HCT116 (cell line): ENCODE measurements around the gene SMCO4. TPM values are rescaled to one million over a fixed set of nuclear protein-coding genes. Genes with fewer than 3 reads are reported as not detected.

Experiments used
- ATAC-seq: fragments of 200-7000 bp; cut with Tn5 transposase; 2 replicates; pipeline ENCODE4 v1.9.1; 2020; ENCODE audit warnings: mild to moderate bottlenecking, moderate library complexity
- BruUV-seq: library from RNA; stranded (reverse); fragments of 400-500 nt; replicated peaks from 2 replicates; lab custom pipeline; 2021; lab: Mats Ljungman, UMichigan
- CTCF ChIA-PET: fragments of 300-600 bp; sonication (Branson Sonifier 250); formaldehyde crosslinking; loops from one replicate; lab custom pipeline; 2021; ENCODE audit warnings: antibody characterized with exemption; lab: Charles Lee
- POLR2A ChIA-PET: fragments of 300-600, 350-600 bp; sonication (Branson Sonifier 250); formaldehyde crosslinking; loops from one replicate; lab custom pipeline; 2021; ENCODE audit warnings: antibody characterized with exemption; lab: Charles Lee
- RAD21 ChIA-PET, 2 experiments: fragments of 300-600 bp; sonication (Branson Sonifier 250); formaldehyde crosslinking; loops; one replicate each; lab custom pipeline; 2023; ENCODE audit warnings: low total read pairs in 2 of 2; ENCODE audit not compliant: uncharacterized antibody in 2 of 2, unreplicated experiment in 2 of 2, low non-redundant PET in 1 of 2; lab: Charles Lee
- DNase-seq: peaks from one replicate; pipeline ENCODE4 v3.0.0-alpha.2; 2010; ENCODE audit warnings: low read depth, low spot score
- H2AFZ ChIP-seq: fragments of 200-600 bp; shearing (Covaris generic), sonication (generic); 2 replicates; pipeline ENCODE4 v1.6.1; 2017; ENCODE audit warnings: low read depth, mixed run types, mixed read lengths, antibody characterized with exemption, low read length; ENCODE audit not compliant: poor library complexity, severe bottlenecking
- H3K27ac ChIP-seq: 2 replicates; pipeline ENCODE4 v1.5.1; 2012; ENCODE audit warnings: low read depth, low read length
- H3K27me3 ChIP-seq: fragments of 200-600 bp; sonication (generic); 2 replicates; pipeline ENCODE4 v1.6.1; 2016; ENCODE audit warnings: mixed run types, low read length, mixed read lengths; ENCODE audit not compliant: insufficient read depth
- H3K36me3 ChIP-seq, 2 experiments: fragments of 200-500 bp in 1 of 2; fragments of 200-600 bp in 1 of 2; sonication (Bioruptor generic) in 1 of 2; sonication (generic) in 1 of 2; 2 replicates each; pipeline versions ENCODE4 v1.5.1 to v1.6.1; 2014 to 2016; ENCODE audit warnings: low read length in 2 of 2, inconsistent platforms in 1 of 2, mixed read lengths in 1 of 2, mixed run types in 1 of 2; ENCODE audit not compliant: insufficient read depth in 2 of 2, control insufficient read depth in 1 of 2
- H3K4me1 ChIP-seq, 2 experiments: fragments of 200-600 bp in 1 of 2; sonication (generic) in 1 of 2; 2 replicates each; pipeline versions ENCODE4 v1.5.1 to v1.6.1; 2012 to 2017; ENCODE audit warnings: low read length in 2 of 2, inconsistent platforms in 1 of 2, mild to moderate bottlenecking in 1 of 2, mixed read lengths in 1 of 2, mixed run types in 1 of 2, moderate library complexity in 1 of 2; ENCODE audit not compliant: insufficient read depth in 2 of 2, control insufficient read depth in 1 of 2
- H3K4me2 ChIP-seq: fragments of 200-600 bp; sonication (generic); 2 replicates; pipeline ENCODE4 v1.6.1; 2017; ENCODE audit warnings: mixed run types, low read length, mixed read lengths
- H3K4me3 ChIP-seq, 2 experiments: fragments of 200-600 bp in 1 of 2; sonication (generic) in 1 of 2; replicated peaks in 1 of 2; 2 replicates each; pipeline ENCODE4 v1.5.1; 2011 to 2016; ENCODE audit warnings: low read length in 2 of 2, control low read depth in 1 of 2, low read depth in 1 of 2, mild to moderate bottlenecking in 1 of 2, mixed read lengths in 1 of 2, mixed run types in 1 of 2
- H3K79me2 ChIP-seq: fragments of 200-600 bp; sonication (generic); 2 replicates; pipeline ENCODE4 v1.6.1; 2017; ENCODE audit warnings: mild to moderate bottlenecking, mixed run types, low read length, moderate library complexity, mixed read lengths; ENCODE audit not compliant: insufficient read depth
- H3K9ac ChIP-seq: fragments of 200-600 bp; sonication (generic); 2 replicates; pipeline ENCODE4 v1.6.1; 2016; ENCODE audit warnings: low read length, mixed read lengths
- H3K9me2 ChIP-seq: fragments of 200-600 bp; sonication (generic), shearing (Covaris generic); 2 replicates; pipeline ENCODE4 v1.6.1; 2017; ENCODE audit warnings: mixed run types, mild to moderate bottlenecking, moderate library complexity; ENCODE audit not compliant: insufficient read depth
- H3K9me3 ChIP-seq, 2 experiments: fragments of 200-500 bp in 1 of 2; fragments of 200-600 bp in 1 of 2; sonication (Bioruptor generic) in 1 of 2; sonication (generic) in 1 of 2; 2 replicates each; pipeline ENCODE4 v1.6.1; 2014 to 2017; ENCODE audit warnings: low read length in 2 of 2, mixed read lengths in 2 of 2, inconsistent platforms in 1 of 2, low read depth in 1 of 2, mild to moderate bottlenecking in 1 of 2, mixed run types in 1 of 2, moderate library complexity in 1 of 2; ENCODE audit not compliant: control insufficient read depth in 1 of 2, insufficient read depth in 1 of 2
- H4K20me1 ChIP-seq: fragments of 200-600 bp; sonication (generic), shearing (Covaris generic); 2 replicates; pipeline ENCODE4 v1.6.1; 2017; ENCODE audit warnings: mixed run types, mild to moderate bottlenecking, moderate library complexity; ENCODE audit not compliant: insufficient read depth
- CEBPB ChIP-seq: IDR thresholded peaks from 2 replicates; pipeline ENCODE4 v1.6.1; 2012; ENCODE audit warnings: low read depth
- ELF1 ChIP-seq: IDR thresholded peaks from 2 replicates; pipeline ENCODE4 v1.6.1; 2012; ENCODE audit warnings: low read depth, borderline replicate concordance
- FOSL1 ChIP-seq: IDR thresholded peaks from 2 replicates; pipeline ENCODE4 v1.6.1; 2012; ENCODE audit warnings: low read depth
- JUND ChIP-seq: IDR thresholded peaks from 2 replicates; pipeline ENCODE4 v1.6.1; 2012
- POLR2A ChIP-seq: IDR thresholded peaks from 2 replicates; pipeline ENCODE4 v1.7.0; 2011; ENCODE audit warnings: borderline replicate concordance; ENCODE audit not compliant: insufficient read depth, insufficient read length; ENCODE audit errors: extremely low read depth
- POLR2AphosphoS5 ChIP-seq: IDR thresholded peaks from 2 replicates; pipeline ENCODE4 v1.6.1; 2011; ENCODE audit warnings: mild to moderate bottlenecking, low read depth, low read length, moderate library complexity
- RAD21 ChIP-seq: IDR thresholded peaks from 2 replicates; pipeline ENCODE4 v1.6.1; 2012; ENCODE audit warnings: low read depth, mild to moderate bottlenecking
- ZBTB33 ChIP-seq: IDR thresholded peaks from 2 replicates; pipeline ENCODE4 v1.6.1; 2011; ENCODE audit warnings: mild to moderate bottlenecking, low read length, moderate library complexity; ENCODE audit not compliant: insufficient replicate concordance; ENCODE audit errors: extremely low read depth
- ZNF274 ChIP-seq: fragments of 200-500 bp; sonication (Bioruptor generic); IDR thresholded peaks from 2 replicates; pipeline ENCODE4 v1.6.1; 2014; ENCODE audit warnings: mild to moderate bottlenecking, low read depth, low read length, inconsistent platforms
- intact Hi-C: fragments of 100-400 bp; cut with micrococcal nuclease; formaldehyde crosslinking; loops from 2 replicates; pipeline ENCODE4 v1.10.0; 2022
- total RNA-seq: library from RNA; stranded (reverse); gene quantifications from one replicate; pipeline ENCODE4 v1.2.1, GENCODE V29; 2021; ENCODE audit not compliant: unreplicated experiment
- TF ChIP-seq, protein P1 (sequence below): IDR thresholded peaks from 2 replicates; pipeline ENCODE4 v1.6.1; 2012
- TF ChIP-seq, protein P2 (sequence below), 3 experiments: fragments of 200-600 bp in 1 of 3; sonication (generic) in 1 of 3; IDR thresholded peaks in 2 of 3; conservative IDR thresholded peaks in 1 of 3; 2 replicates each; pipeline ENCODE4 v1.5.1; 2012 to 2017; ENCODE audit warnings: low read depth in 2 of 3, low read length in 2 of 3, antibody characterized with exemption in 1 of 3, borderline replicate concordance in 1 of 3, control low read depth in 1 of 3, mild to moderate bottlenecking in 1 of 3, mixed read lengths in 1 of 3, mixed run types in 1 of 3, moderate library complexity in 1 of 3; ENCODE audit not compliant: insufficient read depth in 1 of 3

The SMCO4 gene
- total RNA-seq, 1 experiment from 2014 or later, result 23.1 TPM

- Histone ChIP-seq H4K20me1 (no peaks in the 10 kb centered on the region), H3K4me3 (no peak overlapping the region), H3K9ac (no peak overlapping the region), H3K79me2 (peaks cover 19% of the 10 kb centered on the region), H2AFZ (no peak overlapping the region), H3K36me3 (no peaks in the 10 kb centered on the region), H3K9me2 (no peaks in the 10 kb centered on the region), H3K27ac (no peak overlapping the region), H3K4me1 (peaks cover 17 to 25% of the 10 kb centered on the region in 2 experiments), H3K4me2 (no peak overlapping the region), H3K9me3 (no peaks in the 10 kb centered on the region), H3K27me3 (no peaks in the 10 kb centered on the region)
- DNase-seq (no peak), ATAC-seq (no peak)
- ChIA-PET CTCF (no interaction called here), POLR2A (interaction anchor here (2.0 kb wide), 1 partner anchor 11 kb away, joined by 6 read pairs; no protein-coding TSS in a partner anchor), RAD21 (no interaction called here)
- intact Hi-C loops, result loop anchor here (5.0 kb wide), 1 partner anchor 599 kb away; no protein-coding TSS in a partner anchor
- TF ChIP-seq JUND (no peak), FOSL1 (no peak), ELF1 (no peak), ZBTB33 (no peak), POLR2AphosphoS5 (no peak), CEBPB (no peak), ZNF274 (no peak), POLR2A (no peak), RAD21 (no peak)
- TF ChIP-seq, protein P1, sequence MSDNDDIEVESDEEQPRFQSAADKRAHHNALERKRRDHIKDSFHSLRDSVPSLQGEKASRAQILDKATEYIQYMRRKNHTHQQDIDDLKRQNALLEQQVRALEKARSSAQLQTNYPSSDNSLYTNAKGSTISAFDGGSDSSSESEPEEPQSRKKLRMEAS, result no peak
- TF ChIP-seq, protein P2, sequence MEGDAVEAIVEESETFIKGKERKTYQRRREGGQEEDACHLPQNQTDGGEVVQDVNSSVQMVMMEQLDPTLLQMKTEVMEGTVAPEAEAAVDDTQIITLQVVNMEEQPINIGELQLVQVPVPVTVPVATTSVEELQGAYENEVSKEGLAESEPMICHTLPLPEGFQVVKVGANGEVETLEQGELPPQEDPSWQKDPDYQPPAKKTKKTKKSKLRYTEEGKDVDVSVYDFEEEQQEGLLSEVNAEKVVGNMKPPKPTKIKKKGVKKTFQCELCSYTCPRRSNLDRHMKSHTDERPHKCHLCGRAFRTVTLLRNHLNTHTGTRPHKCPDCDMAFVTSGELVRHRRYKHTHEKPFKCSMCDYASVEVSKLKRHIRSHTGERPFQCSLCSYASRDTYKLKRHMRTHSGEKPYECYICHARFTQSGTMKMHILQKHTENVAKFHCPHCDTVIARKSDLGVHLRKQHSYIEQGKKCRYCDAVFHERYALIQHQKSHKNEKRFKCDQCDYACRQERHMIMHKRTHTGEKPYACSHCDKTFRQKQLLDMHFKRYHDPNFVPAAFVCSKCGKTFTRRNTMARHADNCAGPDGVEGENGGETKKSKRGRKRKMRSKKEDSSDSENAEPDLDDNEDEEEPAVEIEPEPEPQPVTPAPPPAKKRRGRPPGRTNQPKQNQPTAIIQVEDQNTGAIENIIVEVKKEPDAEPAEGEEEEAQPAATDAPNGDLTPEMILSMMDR (IDR thresholded peaks at IDR 0.05 in 2 of 3, conservative IDR thresholded peaks at IDR 0.05 in 1 of 3; ENCODE audit: borderline replicate concordance in 1 of 3, insufficient read depth in 1 of 3, low read depth in 2 of 3, low read length in 2 of 3), result no peak
- BruUV-seq, result no TSS peak
Measured at GRCh38 chr11:93540896-93541553, 2.2 kb downstream of the SMCO4 start.
